A673 (cell line): Measurements from ENCODE around the gene TH. TPM values are rescaled to one million over a fixed set of nuclear protein-coding genes. Genes with fewer than 3 reads are reported as not detected.

Experiments used
- BruUV-seq: library from RNA; stranded (reverse); fragments of 400-500 nt; replicated peaks from 2 replicates; lab custom pipeline; 2021; lab: Mats Ljungman, UMichigan
- CTCF ChIA-PET: fragments of 300-600 bp; sonication (Branson Sonifier 250); formaldehyde crosslinking; loops from one replicate; lab custom pipeline; 2022; ENCODE audit warnings: antibody characterized with exemption; lab: Charles Lee
- POLR2A ChIA-PET: fragments of 300-600 bp; sonication (Branson Sonifier 250); formaldehyde crosslinking; loops from one replicate; lab custom pipeline; 2022; ENCODE audit warnings: antibody characterized with exemption; ENCODE audit not compliant: low non-redundant PET; lab: Charles Lee
- DNase-seq: peaks from one replicate; pipeline ENCODE4 v3.0.0-alpha.2; 2015; ENCODE audit warnings: low spot score
- H3K27ac ChIP-seq: fragments of 200-600 bp; sonication (generic); 2 replicates; pipeline ENCODE4 v1.5.1; 2016; ENCODE audit warnings: mixed run types, low read depth, mild to moderate bottlenecking, mixed read lengths, antibody characterized with exemption, low read length; ENCODE audit not compliant: poor library complexity, severe bottlenecking
- H3K27me3 ChIP-seq: fragments of 200-600 bp; sonication (generic); replicated peaks from 2 replicates; pipeline ENCODE4 v1.6.1; 2017; ENCODE audit warnings: mixed run types, low read depth, mild to moderate bottlenecking, mixed read lengths, antibody characterized with exemption, low read length; ENCODE audit not compliant: insufficient read depth, poor library complexity
- H3K36me3 ChIP-seq: fragments of 200-600 bp; sonication (generic); 2 replicates; pipeline ENCODE4 v1.6.1; 2016; ENCODE audit warnings: mixed run types, mild to moderate bottlenecking, mixed read lengths, antibody characterized with exemption, low read length; ENCODE audit not compliant: insufficient read depth, poor library complexity, severe bottlenecking
- H3K4me1 ChIP-seq: fragments of 200-600 bp; sonication (generic); 2 replicates; pipeline ENCODE4 v1.6.1; 2017; ENCODE audit warnings: mixed run types, mild to moderate bottlenecking, mixed read lengths, antibody characterized with exemption, low read length; ENCODE audit not compliant: insufficient read depth, poor library complexity, severe bottlenecking
- H3K4me3 ChIP-seq: fragments of 200-600 bp; sonication (generic); 2 replicates; pipeline ENCODE4 v1.5.1; 2016; ENCODE audit warnings: low read depth, mixed run types, mild to moderate bottlenecking, mixed read lengths, low read length; ENCODE audit not compliant: poor library complexity, severe bottlenecking
- H3K9me3 ChIP-seq: fragments of 200-600 bp; sonication (generic); 2 replicates; pipeline ENCODE4 v1.6.1; 2016; ENCODE audit warnings: mixed run types, low read depth, mild to moderate bottlenecking, mixed read lengths, antibody characterized with exemption, low read length; ENCODE audit not compliant: poor library complexity, severe bottlenecking
- EZH2 ChIP-seq: fragments of 200-600 bp; sonication (generic); IDR thresholded peaks from 2 replicates; pipeline ENCODE4 v1.6.1; 2017; ENCODE audit warnings: borderline replicate concordance, low read depth, mild to moderate bottlenecking, mixed read lengths, antibody characterized with exemption, low read length; ENCODE audit not compliant: poor library complexity, severe bottlenecking
- intact Hi-C: fragments of 100-400 bp; cut with micrococcal nuclease; formaldehyde crosslinking; loops from one replicate; pipeline ENCODE4 v1.10.0; 2022; ENCODE audit not compliant: unreplicated experiment
- total RNA-seq: library from RNA; stranded (reverse); gene quantifications from 2 replicates; pipeline ENCODE4 v1.2.3, GENCODE V29; 2021
- TF ChIP-seq, protein P1 (sequence below): fragments of 300-800, 200-600 bp; sonication (generic); conservative IDR thresholded peaks from 2 replicates; pipeline ENCODE4 v1.5.1; 2017; ENCODE audit warnings: low read depth, mild to moderate bottlenecking, antibody characterized with exemption, low read length, moderate library complexity, mixed read lengths

TH gene
- total RNA-seq, 1 experiment from 2014 or later: not detected

DNA sequence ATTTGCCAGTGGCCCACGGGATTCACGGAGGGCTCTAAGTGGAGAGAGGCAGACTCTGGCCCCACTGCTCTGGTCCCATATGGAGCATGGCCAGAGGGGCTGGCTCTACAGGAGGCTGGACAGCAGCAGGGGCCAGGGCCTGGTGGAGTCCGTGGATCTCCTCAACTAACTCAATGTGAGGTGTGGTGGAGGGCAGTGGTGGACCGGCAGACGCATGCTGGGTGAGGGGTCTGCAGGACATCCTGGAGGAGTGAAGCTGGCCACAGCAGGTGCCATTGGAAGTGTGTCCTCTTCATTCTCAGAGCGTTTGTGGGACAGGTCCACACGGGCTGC, 48.0 kb downstream of the TH start:
- Histone ChIP-seq H3K27me3 (no peaks in the 10 kb centered on the region), H3K4me3 (no peak overlapping the region), H3K27ac (no peak overlapping the region), H3K9me3 (no peaks in the 10 kb centered on the region), H3K36me3 (no peaks in the 10 kb centered on the region), H3K4me1 (no peaks in the 10 kb centered on the region)
- BruUV-seq: no TSS peak
- DNase-seq: no peak
- intact Hi-C loops: no loop called here
- ChIA-PET POLR2A (no interaction called here), CTCF (no interaction called here)
- TF ChIP-seq, protein P1, sequence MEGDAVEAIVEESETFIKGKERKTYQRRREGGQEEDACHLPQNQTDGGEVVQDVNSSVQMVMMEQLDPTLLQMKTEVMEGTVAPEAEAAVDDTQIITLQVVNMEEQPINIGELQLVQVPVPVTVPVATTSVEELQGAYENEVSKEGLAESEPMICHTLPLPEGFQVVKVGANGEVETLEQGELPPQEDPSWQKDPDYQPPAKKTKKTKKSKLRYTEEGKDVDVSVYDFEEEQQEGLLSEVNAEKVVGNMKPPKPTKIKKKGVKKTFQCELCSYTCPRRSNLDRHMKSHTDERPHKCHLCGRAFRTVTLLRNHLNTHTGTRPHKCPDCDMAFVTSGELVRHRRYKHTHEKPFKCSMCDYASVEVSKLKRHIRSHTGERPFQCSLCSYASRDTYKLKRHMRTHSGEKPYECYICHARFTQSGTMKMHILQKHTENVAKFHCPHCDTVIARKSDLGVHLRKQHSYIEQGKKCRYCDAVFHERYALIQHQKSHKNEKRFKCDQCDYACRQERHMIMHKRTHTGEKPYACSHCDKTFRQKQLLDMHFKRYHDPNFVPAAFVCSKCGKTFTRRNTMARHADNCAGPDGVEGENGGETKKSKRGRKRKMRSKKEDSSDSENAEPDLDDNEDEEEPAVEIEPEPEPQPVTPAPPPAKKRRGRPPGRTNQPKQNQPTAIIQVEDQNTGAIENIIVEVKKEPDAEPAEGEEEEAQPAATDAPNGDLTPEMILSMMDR: no peak
- no peak for TF ChIP-seq EZH2

DNA sequence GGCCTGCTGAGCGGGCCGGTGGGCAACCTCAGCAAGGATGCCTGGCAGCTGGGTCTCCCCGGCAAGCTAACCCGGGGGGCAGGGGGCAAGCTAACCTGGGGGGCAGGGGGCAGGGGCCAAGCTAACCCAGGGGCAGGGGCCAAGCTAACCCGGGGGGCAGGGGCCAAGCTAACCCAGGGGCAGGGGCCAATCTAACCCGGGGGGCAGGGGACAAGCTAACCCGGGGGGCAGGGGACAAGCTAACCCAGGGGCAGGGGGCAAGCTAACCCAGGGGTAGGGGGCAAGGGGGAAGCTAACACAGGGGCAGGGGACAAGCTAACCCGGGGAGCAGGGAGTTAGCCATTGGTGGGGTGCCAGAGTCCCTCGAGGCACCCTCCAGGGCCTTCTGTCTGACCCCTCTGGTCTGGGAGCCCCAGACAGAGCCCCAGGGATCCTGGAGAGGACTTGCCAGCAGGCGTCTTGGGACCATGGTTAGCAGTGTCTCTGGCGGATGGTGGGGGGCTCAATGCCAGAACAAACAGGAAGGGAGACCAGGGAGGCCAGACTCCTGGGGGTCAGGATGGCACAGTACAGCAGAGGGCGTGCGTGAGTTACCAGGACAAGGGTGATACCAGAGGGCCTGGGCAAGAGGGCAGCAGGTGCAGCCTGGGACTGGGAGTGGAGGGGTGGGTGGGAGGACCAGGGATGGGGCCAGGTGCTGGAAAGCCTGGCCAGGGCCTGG, 48.5 kb downstream of the TH start:
- intact Hi-C loops: no loop called here
- DNase-seq: no peak
- ChIA-PET POLR2A (no interaction called here), CTCF (no interaction called here)
- TF ChIP-seq, protein P1: no peak
- no peak for TF ChIP-seq EZH2
- Histone ChIP-seq H3K27me3 (no peaks in the 10 kb centered on the region), H3K9me3 (no peaks in the 10 kb centered on the region), H3K36me3 (no peaks in the 10 kb centered on the region), H3K4me3 (no peak overlapping the region), H3K27ac (no peak overlapping the region), H3K4me1 (no peaks in the 10 kb centered on the region)
- no TSS peak for BruUV-seq

DNA sequence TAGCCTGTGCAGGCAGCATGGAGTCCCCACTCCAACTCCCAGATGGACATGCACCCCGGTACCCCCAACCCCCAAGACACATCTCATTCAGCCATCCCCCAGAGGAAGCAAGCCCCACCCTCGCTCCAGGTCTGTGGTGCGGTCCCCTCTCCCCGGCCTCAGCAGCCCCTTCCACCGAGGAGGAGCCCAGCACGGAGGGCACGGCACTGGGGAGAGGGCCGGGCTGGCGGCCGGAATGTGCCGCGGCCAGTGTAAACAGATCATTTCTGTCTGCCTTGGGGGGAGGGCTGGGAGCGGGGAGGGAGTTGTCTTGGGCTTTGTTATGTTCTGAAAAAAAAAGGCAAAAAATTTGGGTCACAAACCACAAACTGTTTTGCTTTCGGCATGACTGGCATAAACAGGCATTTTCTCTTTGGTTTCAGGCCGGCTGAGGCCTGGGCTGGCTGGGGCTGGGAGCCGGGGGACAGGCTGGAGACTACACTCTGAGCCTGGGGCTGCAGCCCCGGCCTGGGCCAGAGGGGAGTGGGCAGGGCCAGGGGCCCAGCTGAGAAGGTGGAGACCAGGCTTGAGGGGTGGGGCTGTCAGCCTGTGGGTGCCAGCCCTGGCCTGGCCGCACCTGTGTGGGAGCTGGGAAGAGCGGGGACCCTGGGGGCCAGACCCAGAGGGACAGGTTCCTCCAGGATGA, 49.3 kb downstream of the TH start:
- no peak for TF ChIP-seq EZH2
- TF ChIP-seq, protein P1: no peak
- ChIA-PET POLR2A (no interaction called here), CTCF (no interaction called here)
- H3K36me3 ChIP-seq: no peaks in the 10 kb centered on the region
- DNase-seq: no peak
- H3K4me3 ChIP-seq: no peak overlapping the region
- H3K27me3 ChIP-seq: no peaks in the 10 kb centered on the region
- BruUV-seq: no TSS peak
- no peaks in the 10 kb centered on the region for H3K4me1 ChIP-seq
- no peaks in the 10 kb centered on the region for H3K9me3 ChIP-seq
- no peak overlapping the region for H3K27ac ChIP-seq
- intact Hi-C loops: no loop called here
